Measurements from ENCODE around the gene NDST3.
"Not testable (repeated sequence)": the region's sequence is repeated elsewhere in the genome, so short reads cannot be mapped to it uniquely, and the experiment has no call there.

Gene NDST3

DNA sequence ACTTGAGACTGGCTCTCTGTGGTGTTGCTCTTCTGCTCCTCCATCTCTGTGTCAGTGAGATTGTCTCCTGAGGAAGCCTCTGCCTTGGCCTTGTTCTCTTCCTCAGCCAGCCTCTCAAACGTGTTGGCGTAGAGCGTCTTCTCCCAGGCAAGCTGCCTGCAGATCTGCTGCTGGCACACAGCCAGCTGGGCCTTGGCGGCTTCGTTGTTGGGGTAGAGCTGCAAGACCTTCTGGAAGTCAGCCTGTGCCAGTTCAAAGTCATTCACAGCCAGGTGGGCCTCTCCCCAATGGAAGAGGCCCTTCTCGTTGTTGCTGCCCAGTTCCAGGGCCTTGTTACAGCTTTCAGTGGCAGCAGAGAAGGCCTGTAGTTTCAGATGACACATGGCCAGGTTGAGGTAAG, 159.1 kb downstream of the NDST3 start:
- peak; percentile 11 for DNase-seq

- no peak for DNase-seq
Measured at GRCh38 chr4:118206627-118207026, 172.3 kb downstream of the NDST3 start.

DNA sequence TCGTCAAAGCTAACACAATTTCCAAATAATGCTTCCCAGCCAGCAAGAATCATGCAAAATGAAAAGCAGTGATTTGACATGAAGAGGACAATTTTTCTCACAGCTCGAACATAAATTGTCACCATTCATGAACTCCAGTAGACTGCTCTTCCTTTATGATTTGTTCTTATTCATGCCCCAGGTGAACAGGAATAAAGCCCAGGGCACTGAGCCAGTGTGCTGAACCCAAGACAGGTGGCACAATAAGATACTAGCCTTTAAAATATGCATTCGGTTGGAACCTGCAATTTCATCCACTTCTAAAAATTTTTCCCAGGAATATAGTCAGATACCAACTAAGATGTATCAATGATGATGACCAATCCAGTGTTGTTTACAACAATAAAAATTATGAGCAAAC, 178.8 kb downstream of the NDST3 start:
- DNase-seq: no peak

GRCh38 chr4:118215826-118216225, 181.5 kb downstream of the NDST3 start:
- no peak for DNase-seq

DNA sequence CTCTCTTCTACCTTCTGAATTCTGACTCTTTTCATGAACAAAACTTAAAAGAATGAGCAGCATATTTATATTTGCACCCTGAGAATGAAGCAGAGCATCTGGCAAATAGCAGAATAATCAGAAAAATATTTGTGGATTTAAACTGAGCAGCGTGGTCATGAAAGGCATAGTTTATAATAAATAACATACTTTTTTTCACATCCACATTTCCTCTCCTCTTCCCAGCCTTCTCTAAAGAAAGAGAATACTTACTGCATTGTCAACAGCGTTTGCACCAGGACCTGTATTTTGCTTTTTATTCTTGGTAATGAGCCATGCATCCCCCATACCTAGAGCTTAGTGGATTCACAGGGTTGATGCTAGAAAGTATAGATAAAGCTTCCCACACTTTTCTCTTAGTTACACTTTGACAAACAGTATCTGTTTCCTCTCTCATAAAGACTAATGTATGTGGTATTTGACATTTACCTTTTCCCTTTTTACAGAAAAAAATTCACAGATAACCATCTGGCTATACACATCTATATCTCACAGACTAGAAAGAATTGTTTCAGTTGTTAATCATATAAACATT, 187.0 kb downstream of the NDST3 start:
- DNase-seq: no peak

DNA sequence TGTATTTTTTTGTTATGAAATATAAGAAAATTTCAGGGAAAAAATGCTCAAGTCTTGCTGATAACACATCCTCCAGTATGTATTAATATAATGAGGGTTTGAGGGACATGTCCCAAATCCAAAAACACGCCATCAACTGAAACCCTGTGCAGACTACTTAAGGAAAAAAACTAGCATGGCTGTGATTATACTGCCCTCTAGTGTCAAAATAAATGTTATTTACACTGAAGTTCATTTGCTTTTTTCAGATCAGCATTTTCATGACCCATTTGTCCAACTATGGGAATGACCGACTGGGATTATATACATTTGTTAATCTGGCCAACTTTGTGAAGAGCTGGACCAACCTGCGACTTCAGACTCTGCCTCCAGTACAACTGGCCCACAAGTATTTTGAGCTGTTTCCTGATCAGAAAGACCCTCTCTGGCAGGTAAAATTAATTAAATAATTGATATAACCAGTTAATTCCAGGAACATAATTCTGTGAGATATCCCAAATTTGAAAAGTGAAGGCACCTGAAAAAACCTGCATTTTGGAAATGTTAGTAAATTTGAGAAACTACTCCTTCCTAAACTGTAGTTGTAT, 190.1 kb downstream of the NDST3 start:
- peak; percentile 73 for DNase-seq

- DNase-seq: no peak
Measured at GRCh38 chr4:118225511-118225910, 191.2 kb downstream of the NDST3 start.

- DNase-seq: peak; percentile 7
Measured at GRCh38 chr4:118226311-118227010, 192.2 kb downstream of the NDST3 start.

DNA sequence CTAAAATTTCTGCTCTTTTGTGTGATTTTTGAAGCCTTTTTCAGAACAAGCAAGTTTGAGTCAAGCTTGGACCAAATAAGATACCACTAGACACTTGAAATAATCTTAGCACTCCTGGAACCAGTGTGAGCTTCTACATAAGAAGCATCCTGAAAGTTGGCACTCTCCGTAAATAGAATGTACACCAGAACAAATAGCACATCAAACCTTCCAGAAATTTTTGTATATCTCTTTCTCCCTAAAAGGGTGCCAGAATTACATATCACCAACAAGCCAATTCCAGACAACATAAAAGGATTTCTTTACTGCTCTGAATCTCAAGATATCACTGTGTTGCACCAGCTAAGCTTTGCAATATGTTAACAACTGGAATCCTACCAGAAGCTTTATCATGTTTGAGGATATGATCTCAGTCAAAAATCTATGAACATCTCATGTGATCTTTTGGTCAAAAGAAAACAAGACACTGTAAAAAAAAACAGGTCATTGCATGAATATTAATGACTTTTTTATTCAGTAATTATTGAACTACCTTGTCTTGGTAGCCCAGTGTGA, 201.4 kb downstream of the NDST3 start:
- no peak for DNase-seq

GRCh38 chr4:118237531-118237930, 203.2 kb downstream of the NDST3 start:
- DNase-seq: no peak

GRCh38 chr4:118249890-118250289, 215.6 kb downstream of the NDST3 start:
- DNase-seq: no peak

- DNase-seq: no peak
Measured at GRCh38 chr4:118254368-118254767, 220.1 kb downstream of the NDST3 start.

GRCh38 chr4:118259111-118259510, 224.8 kb downstream of the NDST3 start:
- no peak for DNase-seq

GRCh38 chr4:118260309-118260708, 226.0 kb downstream of the NDST3 start:
- DNase-seq: no peak

GRCh38 chr4:118264096-118264495, 229.8 kb downstream of the NDST3 start:
- DNase-seq: no peak

GRCh38 chr4:118265312-118266144, 231.2 kb downstream of the NDST3 start:
- DNase-seq: no peak

- not testable (repeated sequence) for DNase-seq
Measured at GRCh38 chr4:118266145-118266496, 231.8 kb downstream of the NDST3 start.

DNA sequence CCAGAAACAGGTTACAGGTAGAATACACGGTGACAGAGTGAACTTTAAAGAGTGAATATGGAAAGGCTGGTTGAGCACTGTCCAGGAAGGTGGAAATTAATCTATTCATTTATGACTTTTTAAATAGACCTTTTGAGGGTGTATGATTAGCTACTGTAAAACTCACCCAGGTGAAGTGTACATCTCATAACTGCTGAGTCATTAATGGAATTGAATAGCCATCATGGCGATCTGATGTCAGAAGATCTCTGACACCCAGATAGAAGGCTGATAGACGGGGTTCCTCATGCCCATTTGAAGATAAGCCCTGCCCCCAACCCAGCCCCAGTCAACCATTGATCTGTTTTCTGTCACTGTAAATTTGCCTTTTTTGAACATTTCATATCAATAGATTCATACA, 234.5 kb downstream of the NDST3 start:
- peak; percentile 5 for DNase-seq

- peak; percentile 65 for DNase-seq
Measured at GRCh38 chr4:118270492-118270891, 236.2 kb downstream of the NDST3 start.

DNA sequence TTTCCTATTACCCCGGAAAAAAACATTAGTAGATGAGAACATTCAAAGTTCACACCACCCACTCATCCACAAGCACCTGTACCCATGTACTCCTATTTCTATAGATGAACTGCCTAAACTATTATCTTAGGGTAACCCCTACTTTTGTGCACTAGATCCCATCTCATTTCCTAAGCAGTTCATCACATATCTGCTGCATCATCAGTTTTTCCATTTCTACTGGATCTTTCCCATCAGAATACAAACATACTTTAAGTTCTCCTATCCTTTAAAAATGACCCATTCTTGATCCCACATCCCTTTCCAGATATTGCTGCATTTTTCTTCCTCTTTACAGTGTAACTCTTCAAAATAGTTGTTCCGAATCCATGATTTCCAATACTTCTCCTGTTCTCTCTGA, 237.5 kb downstream of the NDST3 start:
- no peak for DNase-seq

DNA sequence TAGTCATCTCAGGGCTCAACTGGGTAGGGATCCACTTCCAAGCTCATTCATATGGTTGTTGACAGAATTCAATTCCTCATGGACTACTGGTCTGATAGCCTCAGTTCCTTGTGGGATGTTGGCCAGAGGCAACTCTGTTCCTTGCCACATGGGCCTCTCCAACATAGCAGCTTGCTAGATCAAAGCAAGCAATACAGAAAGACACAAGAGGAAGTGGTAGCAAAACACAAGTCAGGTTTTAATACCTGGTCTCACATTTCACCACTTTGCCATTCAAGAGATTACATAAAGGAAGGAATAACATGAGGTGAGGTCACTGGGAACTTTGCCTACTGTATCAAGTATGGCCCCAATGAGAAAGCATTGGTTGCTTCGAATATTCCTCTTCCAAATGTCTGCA, 239.4 kb downstream of the NDST3 start:
- peak; percentile 28 for DNase-seq

- DNase-seq: peak; percentile 6
Measured at GRCh38 chr4:118276580-118276979, 242.3 kb downstream of the NDST3 start.

GRCh38 chr4:118277243-118277642, 243.0 kb downstream of the NDST3 start:
- DNase-seq: peak; percentile 28

Data from DMS53 (cell line).